Cerebellar cortex (tissue), 1 donor: ENCODE results near the gene NBPF3.
"Not testable (repeated sequence)": the region's sequence is repeated elsewhere in the genome, so short reads cannot be mapped to it uniquely, and the experiment has no call there.

Experiments
- DNase-seq: peaks from one replicate; pipeline ENCODE4 v3.0.0-alpha.2; 2015; ENCODE audit warnings: low spot score

NBPF3 gene

GRCh38 chr1:21438646-21439312 lies 1.2 kb upstream of the NBPF3 start:
- not testable (repeated sequence) for DNase-seq

GRCh38 chr1:21439345-21439720 lies 604 bp upstream of the NBPF3 start:
- no peak for DNase-seq

GRCh38 chr1:21440630-21441125 lies 741 bp downstream of the NBPF3 start:
- DNase-seq, result peak; percentile 29

GRCh38 chr1:21446647-21447046 lies 6.7 kb downstream of the NBPF3 start:
- not testable (repeated sequence) for DNase-seq

- DNase-seq, result no peak
Measured at GRCh38 chr1:21447311-21447710, 7.4 kb downstream of the NBPF3 start.

GRCh38 chr1:21449906-21450305 lies 10.0 kb downstream of the NBPF3 start:
- no peak for DNase-seq

- no peak for DNase-seq
Measured at GRCh38 chr1:21451212-21451611, 11.3 kb downstream of the NBPF3 start.

- DNase-seq, result no peak
Measured at GRCh38 chr1:21451981-21452411, 12.1 kb downstream of the NBPF3 start.

GRCh38 chr1:21453964-21454614 lies 14.2 kb downstream of the NBPF3 start:
- DNase-seq, result not testable (repeated sequence)

GRCh38 chr1:21454904-21455303 lies 15.0 kb downstream of the NBPF3 start:
- not testable (repeated sequence) for DNase-seq

GRCh38 chr1:21457654-21458053 lies 17.7 kb downstream of the NBPF3 start:
- no peak for DNase-seq

GRCh38 chr1:21465127-21465526 lies 25.2 kb downstream of the NBPF3 start:
- not testable (repeated sequence) for DNase-seq

- not testable (repeated sequence) for DNase-seq
Measured at GRCh38 chr1:21467946-21468345, 28.0 kb downstream of the NBPF3 start.

- peak; percentile 26 for DNase-seq
Measured at GRCh38 chr1:21468599-21468998, 28.7 kb downstream of the NBPF3 start.

- DNase-seq, result no peak
Measured at GRCh38 chr1:21469581-21469980, 29.6 kb downstream of the NBPF3 start.

GRCh38 chr1:21472861-21473260 lies 32.9 kb downstream of the NBPF3 start:
- DNase-seq, result no peak

- no peak for DNase-seq
Measured at GRCh38 chr1:21478356-21478755, 38.4 kb downstream of the NBPF3 start.

GRCh38 chr1:21483881-21484280 lies 43.9 kb downstream of the NBPF3 start:
- DNase-seq, result peak; percentile 61

- DNase-seq, result no peak
Measured at GRCh38 chr1:21489146-21489545, 49.2 kb downstream of the NBPF3 start.

GRCh38 chr1:21490774-21491487 lies 51.0 kb downstream of the NBPF3 start:
- DNase-seq, result peak; percentile 61

- DNase-seq, result no peak
Measured at GRCh38 chr1:21491488-21492355, 51.8 kb downstream of the NBPF3 start.

GRCh38 chr1:21492356-21492625 lies 52.4 kb downstream of the NBPF3 start:
- no peak for DNase-seq
